ENCODE results near the gene CAMK1.

GRCh38 chr3:9770276-9770812, 597 bp upstream of the CAMK1 start:
- TF ChIP-seq SUZ12 (IDR thresholded peaks at IDR 0.05; ENCODE audit: extremely low read depth, insufficient read depth, insufficient read length) (no peak), ZNF274 (IDR thresholded peaks at IDR 0.05; ENCODE audit: low read depth, low read length) (no peak)
